HuH-7 (cell line): ENCODE measurements around the gene IMMT.

Source experiments
- DNase-seq: peaks from one replicate; pipeline ENCODE4 v3.0.0; 2011; ENCODE audit warnings: low spot score

IMMT gene

DNA sequence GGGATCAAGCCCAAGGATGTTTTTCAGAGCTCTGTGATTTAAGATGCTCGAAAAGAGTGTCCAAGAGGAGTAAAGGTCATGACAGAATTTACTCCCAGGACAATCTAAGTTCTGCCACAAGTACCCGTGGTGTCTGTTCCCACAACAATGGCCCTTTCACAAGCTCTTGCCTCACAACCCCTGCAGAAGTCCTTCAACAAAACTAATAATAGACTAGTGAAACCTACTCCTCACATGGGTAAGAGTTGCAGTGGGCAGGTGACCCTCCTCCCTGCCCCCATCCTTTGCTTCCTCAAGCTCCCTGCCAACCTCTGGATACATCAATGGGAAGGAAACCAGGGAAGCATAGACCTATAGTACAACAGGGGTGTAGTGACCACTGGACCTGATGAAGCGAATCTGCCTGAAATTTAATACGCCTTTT lies 54.3 kb downstream of the IMMT start:
- peak; percentile 16 for DNase-seq

GRCh38 chr2:86139981-86140380 lies 55.3 kb downstream of the IMMT start:
- no peak for DNase-seq

DNA sequence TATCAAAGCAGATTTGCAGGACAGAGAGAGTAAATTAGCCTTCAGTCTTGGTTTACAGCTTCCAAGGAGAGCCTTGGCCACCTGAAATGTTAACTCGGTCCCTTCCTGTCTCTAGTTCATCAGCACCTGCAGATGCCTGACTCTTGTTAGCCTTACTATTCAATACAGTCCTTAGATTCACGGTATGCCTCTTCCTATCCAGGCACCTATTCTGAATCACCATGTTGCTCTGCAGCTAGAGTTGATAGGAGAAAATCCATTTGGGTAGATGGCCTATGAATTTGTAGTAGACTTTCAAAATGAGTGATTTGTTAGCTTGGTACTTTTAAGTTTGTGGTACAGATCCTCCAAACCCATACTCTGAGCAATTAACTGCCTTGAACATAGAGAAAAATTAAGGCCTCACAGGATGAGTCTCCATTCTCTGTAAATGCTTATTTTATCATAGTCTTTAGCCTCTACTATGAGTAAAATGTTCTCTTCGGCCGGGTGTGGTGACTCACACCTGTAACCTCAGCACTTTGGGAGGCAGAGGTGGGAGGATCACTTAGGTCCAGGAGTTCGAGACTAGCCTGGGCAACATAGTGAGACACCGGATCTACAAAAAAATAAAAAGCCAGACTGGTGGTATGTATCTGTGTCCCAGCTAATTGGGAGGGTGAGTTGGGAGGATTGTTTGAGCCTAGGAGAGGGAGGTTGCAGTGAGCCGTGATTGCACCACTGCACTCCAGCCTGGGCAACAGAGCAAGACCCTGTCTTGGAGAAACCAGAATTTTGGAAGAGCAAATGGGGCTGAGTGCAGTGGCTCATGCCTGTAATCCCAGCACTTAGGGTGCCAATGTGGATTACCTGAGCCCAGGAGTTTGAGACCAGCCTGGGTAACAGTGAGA lies 56.3 kb downstream of the IMMT start:
- DNase-seq, result no peak

DNA sequence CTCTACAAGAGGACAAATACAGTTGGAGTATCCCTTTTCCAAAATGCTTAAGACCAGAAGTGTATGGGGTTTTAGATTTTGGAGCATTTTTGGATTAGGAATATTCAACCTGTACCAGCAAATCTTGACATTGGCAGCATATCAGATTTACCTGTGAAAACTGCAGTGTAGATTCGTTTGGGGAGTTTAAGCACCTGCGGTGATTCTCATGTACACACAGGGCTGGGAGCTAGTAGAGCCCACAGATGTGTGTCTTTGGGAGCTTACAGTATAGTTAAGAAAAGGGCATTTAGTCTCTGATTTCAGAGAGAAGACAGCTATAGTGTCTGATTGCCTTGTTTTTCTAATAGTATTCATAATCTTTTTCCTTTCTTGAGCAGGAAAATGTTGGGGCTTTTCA lies 59.1 kb downstream of the IMMT start:
- DNase-seq, result no peak

- DNase-seq, result no peak
These were observed 59.6 kb downstream of the IMMT start for GRCh38 chr2:86135653-86136052.

DNA sequence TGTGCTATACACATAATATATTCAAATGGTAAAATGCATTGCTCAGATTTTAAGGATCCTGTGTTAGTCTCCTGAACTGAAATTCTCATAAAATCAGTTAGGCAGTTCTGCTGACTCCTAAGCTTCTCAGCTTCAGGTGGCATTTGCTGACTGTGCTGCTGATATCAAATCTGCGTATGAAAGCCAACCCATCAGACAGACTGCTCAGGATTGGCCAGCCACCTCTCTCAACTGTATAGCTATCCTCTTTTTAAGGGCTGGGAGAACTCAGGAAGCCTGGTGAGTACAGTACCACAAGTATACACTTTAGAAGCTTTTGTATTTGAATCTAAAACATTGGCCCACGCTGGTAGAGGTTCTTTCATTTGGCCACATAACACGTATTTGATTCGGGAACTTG lies 60.6 kb downstream of the IMMT start:
- DNase-seq, result no peak

- DNase-seq, result no peak
These were observed 70.6 kb downstream of the IMMT start for GRCh38 chr2:86124683-86125082.

DNA sequence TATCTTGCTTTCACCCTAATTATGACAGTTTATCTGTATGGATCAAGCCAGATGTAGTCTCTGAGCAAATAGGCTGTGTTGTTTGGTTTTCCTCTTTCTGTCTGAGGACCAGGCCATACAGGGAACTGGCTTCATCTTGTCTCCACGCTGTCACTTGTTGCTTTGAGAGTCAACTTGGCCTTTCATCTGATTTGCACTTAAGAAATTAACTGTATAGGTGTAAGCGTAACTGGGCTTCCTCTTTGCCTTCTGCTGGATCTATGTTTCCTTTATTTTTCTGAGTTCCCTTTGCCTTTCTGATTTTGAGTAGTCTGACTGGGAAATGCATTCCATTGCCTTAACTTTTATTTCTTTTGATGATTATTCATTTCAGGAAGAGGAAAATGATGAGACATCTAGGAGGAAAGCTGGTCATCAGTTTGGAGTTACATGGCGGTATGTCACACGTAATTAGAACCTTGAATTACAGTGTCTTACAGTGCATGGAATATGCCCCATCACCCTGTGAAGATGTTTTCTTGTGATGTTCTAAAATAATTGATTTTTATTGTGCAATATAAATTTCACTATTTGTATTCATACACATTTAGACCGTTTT lies 71.8 kb downstream of the IMMT start:
- DNase-seq, result no peak

DNA sequence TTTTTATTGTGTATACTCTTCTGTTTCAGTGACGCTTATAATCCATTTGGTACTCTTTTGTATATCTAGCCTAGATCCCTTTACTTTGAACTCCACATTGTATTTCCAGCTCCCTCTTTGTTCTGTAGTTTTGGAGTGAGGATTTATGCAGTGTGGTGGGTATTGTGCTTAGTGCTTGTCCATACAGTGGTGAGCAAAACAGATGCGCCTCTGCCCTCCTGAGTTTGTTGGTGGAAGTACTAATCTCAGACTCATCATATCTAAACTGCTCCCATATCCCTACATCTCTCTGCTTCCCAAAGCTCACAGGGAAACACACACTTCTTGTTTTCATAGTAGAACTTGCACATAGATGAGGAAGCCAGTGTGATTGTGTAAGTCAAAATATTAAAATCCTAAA lies 77.1 kb downstream of the IMMT start:
- DNase-seq, result no peak

DNA sequence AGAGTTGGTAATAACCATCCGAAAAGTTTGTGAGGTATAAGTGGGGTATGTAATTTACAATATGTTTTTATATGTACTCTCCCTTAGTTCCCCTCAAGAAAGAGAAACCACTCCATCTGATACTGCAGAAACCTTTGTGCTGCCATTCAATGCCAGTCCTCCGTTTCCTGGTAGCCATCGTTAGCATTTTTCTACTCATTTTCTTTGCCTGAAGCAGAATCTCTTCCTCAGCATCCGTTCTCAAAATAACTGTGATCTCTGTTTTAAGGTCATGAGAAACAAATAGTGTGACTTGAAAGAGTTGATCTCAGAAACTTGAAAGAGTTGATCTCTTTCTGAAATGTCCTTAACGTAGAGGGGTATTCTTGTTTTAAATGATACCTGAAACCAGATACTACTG lies 88.2 kb downstream of the IMMT start:
- no peak for DNase-seq

GRCh38 chr2:86105969-86106945 lies 89.0 kb downstream of the IMMT start, which contains the start of gene PTCD3:
TSS of gene PTCD3 (plus strand) at chr2:86106235. CDS start at chr2:86106248, 13 bp downstream.
- peak; percentile 78 for DNase-seq

GRCh38 chr2:86105252-86105968 lies 89.9 kb downstream of the IMMT start, which contains the start of gene POLR1A:
TSS of gene POLR1A (minus strand) at chr2:86105886. CDS start at chr2:86105776, 110 bp downstream.
- peak; percentile 68 for DNase-seq

GRCh38 chr2:86102157-86102556 lies 93.1 kb downstream of the IMMT start:
- no peak for DNase-seq

GRCh38 chr2:86097913-86098312 lies 97.3 kb downstream of the IMMT start:
- no peak for DNase-seq

DNA sequence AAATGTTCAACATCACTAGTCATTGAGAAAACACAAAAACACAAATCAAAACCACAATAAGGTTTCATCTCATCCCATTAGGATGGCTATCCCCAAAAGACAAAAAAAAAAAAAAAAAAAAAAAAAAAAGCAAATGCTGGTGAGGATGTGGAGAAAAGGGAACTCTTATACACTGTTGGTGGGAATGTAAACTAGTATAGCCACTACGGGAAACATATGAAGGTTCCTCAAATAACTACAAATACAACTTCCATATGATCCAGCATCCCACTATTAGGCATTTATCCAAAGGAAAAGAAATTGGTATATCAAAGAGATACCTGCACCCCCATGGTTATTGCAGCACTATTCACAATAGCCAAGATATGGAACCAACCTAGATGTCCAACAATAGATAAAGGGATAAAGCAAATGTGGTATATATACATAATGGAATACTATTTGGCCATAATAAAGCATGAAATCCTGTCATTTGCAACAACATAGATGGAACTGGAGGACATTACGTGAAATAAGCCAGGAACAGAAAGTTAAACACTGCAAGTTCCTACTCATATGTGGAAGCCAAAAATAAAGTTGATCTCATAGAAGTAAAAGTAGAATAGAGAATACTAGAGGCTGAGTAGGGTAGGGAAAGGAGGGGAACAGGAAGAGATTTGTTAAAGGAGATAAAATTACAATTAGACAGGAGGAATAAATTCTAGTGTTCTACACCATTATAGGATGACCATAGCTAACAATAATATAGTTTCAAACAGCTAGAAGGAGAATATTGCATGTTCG lies 98.0 kb downstream of the IMMT start:
- DNase-seq, result no peak

DNA sequence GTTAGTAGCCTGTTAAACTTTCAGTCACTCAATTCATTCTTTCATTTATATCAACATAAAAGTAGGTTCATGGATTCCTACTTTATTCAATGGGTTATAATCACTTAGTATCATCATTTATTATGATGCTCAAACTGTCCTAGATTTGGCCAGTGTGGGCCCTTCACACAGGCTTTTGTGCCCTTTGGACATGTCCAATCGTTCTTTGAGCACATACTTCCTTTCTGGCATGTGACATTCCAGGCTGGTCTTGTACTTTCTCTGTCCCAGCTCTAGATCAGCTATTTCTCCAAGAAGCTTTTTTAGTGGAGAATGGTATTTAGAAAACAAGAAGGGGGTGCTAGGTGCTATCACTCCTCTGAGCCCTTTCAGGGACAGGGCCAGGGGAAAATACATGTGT lies 101.0 kb downstream of the IMMT start:
- DNase-seq, result no peak
